Measurements from ENCODE around the gene ATP9A.
"Not testable (repeated sequence)": the region's sequence is repeated elsewhere in the genome, so short reads cannot be mapped to it uniquely, and the experiment has no call there.

Gene ATP9A

DNA sequence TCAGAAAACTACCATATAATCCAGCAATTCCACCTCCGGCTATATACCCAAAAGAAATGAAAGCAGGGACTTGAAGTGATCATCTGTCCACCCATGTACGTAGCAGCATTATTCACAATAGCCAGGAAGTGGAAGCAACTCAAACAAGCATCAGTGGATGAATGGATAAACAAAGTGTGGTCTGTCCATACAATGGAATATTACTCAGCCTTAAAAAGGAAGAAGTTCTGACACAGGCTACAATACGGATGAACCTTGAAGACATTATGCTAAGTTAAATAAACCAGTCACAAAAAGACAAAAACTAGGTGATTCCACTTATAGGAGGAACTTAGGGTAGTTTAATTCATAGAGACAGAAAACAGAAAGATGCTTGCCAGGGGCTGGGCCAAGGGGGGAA lies 76.5 kb downstream of the ATP9A start:
- no peak for DNase-seq

DNA sequence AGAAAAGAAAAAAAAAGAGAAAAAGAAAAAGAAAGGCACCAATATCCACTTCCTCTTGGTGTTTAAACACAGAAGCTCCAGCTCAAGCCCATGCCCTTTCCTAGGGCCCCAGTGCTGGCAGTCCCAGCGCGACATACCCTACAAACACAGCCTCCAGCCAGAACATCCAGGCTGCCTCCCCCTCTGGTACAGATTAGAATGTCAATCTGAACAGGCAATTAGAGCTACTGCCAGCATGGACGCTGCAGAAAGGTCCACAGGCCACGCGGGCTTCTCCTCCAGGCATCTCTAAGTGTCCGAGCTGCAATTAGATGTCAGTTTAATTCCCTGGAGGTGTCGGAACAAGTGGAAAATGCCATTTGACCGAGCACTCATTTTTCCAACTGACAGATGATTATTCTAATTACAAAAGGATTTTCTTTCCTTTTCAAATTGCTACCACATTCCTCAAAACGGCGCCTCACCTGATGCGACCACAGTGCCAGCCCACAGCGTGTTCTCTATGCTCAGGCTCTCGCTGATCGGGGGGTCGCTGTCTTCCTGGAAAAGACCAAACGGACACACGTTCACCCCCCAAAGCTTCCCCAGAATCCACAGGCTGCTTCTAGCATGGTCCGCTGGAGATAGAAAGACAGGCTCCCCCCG lies 79.5 kb downstream of the ATP9A start:
- DNase-seq: no peak

DNA sequence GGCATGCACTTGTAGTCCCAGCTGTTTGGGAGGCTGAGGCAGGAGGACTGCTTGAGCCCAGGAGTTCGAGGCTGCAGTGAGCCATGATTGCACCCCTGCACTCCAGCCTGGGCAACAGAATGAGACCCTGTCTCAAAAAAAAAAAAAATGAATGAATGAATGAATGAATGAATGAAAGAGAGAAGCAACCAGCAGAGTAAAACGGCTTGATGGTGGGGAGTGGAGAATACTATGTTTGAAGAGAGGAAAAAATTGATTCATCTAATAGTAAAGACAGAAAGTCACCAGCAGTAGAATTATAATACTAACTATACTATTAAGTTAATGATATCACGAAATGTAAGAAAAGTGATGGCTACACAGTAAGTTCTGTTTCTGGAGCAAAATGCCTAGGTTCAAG lies 80.6 kb downstream of the ATP9A start:
- DNase-seq: no peak

DNA sequence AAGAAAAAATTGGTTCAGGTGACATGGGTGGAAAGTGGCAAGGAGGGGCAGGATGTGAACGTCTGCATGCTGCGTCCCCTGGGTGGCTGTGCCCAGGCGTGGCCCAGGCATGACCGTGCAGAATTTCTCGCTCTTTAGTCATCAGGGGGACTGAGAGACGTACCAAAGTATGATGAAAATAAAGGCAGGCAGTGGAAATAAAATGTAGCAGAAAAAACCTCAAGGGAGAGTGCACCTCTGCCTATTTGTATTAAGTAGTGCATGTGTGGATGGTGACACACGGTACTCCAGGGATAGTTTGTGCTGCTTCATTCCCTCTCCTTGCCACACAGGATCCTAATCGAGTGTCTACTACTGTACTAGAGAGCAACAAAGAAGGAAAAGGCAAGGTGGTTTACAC lies 81.1 kb downstream of the ATP9A start:
- DNase-seq: peak; percentile 79

DNA sequence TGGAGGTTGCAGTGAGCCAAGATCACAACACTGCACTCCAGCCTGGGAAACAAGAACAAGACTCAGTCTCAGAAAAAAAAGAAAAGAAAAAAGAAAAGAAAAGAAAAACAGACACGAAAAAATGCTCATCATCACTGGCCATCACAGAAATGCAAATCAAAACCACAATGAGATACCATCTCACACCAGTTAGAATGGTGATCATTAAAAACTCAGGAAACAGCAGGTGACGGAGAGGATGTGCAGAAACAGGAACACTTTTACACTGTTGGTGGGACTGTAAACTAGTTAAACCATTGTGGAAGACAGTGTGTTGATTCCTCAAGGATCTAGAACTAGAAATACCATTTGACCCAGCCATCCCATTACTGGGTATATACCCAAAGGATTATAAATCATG lies 82.7 kb downstream of the ATP9A start:
- not testable (repeated sequence) for DNase-seq

DNA sequence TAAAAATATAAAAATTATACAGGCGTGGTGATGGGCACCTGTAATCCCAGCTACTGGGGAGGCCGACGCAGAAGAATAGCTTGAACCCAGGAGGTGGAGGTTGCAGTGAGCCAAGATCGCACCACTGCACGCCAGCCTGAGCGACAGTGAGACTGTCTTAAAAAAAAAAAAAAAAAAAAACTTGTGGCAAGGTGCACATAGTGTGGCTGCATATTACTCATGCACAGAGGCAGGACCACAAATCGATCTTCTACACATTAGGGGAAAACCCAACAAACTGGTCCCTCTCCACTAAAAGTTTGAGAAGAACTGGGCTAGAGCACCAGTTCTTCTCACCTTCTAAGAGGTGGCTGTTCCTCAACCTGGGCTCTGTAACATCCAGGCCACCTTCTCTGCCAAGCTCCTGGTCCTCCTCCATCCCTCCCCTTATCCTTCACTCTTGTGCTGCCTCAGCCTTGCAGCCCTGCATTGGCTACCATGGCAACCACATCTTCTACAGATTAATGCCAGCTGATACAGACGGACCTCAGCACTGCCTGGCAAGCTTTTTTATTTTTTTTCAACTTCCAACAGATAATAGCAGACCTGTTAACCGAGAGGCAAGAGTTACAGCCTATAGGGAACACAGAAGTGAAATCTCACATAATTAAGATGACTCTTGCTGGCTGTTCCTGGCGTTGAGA lies 88.0 kb downstream of the ATP9A start:
- DNase-seq: no peak

DNA sequence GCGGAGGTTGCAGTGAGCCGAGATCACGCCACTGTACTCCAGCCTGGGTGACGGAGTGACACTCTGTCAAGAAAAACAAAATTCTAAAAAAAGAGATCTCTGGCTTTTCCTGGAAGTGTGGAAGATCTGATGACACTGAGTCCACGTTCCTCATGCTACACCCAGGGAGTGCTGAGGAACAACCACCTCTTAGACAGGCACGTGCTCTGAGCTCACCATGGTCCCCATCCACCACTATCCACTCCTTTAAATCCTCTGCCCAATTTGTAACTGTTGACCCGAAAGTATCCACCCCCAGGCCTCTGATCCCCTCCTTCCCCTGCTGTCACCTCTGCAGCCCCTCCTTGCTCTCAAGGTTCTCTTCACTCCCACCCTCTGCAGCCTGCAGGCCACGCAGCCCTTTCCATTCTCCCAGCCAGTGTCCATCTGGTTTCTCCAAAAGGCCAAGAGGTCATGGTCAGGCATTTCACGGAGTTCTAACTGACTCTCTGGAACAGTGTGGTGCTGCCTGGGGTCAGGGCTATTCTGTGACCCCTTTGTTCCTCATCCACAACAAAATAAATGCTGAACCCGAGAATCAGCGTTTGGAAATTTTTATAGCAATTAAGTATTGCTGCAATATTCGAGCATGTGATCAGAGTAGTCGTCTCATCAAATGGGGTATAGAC lies 88.8 kb downstream of the ATP9A start:
- no peak for DNase-seq

DNA sequence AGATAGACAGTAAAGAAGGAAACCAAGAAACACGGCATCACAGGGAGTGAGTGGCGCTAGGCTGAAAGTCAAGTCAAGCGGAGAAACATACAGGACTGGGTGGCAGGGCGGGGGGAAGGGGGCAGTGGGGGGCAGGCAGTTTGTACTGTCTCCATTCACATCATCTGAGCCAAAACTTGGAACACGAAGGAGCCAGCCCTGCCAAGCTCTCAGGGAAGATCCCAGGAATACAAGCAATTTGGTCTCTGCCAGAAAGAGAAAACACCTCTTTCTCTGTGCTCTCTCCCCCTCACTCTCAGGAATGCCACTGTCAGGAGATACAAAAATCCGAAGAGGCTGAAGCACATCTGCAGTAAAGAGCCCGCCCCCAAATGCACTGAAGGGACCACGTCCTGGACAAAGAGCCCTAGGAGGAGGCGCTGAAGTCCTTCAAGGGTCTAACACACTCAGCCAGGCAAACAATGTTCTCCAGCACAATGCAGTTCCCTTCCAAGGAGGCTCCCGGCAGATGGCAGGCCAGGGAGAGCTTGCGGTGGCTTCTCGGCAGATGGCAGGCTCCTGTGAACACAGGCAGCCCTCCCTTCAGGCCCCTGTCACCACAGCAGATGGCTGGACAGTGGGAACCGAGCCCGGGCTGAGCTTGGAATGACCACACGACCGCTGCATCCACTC lies 90.0 kb downstream of the ATP9A start:
- DNase-seq: peak; percentile 25

DNA sequence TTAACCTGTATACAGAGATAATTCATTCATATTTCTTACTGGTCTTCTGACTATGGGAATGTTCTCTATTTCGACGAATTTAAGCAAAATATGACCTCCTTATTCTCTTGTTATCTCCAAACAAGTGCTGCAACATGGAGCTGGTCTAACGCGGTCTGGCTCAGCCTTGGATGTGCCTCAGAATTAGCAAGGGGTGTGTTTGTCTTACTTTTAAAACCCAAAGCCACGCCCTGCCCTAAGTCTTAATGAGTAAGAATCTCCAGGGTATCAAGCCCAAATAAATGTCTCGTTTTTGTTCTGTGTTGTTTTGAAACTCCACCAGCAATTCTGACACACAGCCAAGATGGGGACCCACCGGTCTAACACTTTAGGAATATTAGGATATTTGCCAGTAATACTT lies 99.2 kb downstream of the ATP9A start:
- DNase-seq: no peak

DNA sequence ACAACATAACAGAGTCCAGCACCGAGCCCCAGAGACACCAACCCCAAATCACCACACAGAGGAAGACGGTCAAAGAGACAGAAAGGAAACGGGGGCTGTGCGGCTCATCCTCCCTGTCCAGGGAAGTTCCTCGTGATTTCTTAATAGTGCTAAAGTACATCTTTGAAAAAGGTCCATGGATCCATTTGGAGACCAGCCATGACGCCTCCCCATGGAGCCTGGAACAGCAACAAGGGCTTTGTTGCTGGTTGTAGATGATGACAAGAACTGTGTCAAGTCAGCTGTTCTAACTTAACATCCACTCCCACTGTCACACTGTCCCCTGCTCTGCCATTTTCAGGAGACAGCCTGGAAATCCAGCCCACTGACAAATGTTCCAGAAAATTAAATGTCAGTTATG lies 99.7 kb downstream of the ATP9A start:
- DNase-seq: no peak

DNA sequence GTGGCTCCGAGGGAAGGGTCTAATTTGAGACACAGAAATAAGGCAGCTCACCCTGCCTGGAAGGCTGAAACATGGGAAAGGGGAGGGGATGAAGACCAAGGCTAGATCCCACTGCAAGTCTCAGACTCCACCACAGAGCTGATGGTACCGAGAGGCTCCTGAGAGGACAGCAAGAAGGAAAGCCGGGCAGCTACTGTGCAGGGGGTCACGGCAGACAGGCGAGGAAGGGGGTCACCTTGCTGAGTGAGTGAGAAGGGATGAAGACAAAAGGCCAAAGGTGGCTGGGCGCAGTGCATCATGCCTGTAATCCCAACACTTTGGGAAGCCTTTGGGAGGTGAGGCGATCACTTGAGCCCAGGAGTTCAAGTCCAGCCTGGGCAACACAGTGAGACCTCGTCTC lies 100.7 kb downstream of the ATP9A start:
- no peak for DNase-seq

DNA sequence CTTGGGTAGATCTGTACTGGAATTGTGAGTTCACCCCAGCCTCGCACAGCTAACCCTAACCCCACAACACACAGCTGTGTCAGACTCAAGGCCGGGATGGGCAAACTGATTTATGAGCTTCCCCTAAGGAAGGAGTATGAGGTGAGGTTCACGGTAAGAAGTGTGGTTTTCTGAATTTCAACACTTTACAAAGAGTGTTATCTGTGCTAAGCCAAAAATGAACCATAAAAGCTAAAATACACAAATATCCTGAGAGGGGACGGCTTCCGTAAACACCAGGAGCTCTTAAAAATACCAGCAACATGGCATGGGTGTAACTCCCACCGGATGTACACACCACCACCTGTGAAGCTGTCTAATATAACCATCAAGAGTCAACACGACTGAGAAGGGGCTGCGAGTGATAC lies 101.2 kb downstream of the ATP9A start:
- DNase-seq: no peak

DNA sequence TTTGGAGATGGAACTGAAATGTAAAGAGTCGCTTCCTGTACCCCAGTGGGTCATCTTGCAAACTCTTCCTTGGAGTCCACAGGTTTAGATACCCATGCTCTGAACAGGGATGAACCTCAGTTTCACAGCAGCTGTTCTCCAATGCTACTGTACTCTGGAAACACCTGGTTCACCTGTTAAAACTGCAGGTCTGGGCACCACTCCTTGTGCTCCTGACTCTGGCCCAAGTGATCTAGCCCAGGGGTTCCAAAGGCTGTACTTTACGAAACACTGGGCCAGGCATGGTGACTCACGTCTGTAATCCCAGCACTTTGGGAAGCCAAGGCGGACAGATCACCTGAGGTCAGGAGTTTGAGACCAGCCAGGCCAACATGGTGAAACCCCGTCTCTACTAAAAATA lies 102.1 kb downstream of the ATP9A start:
- DNase-seq: no peak

DNA sequence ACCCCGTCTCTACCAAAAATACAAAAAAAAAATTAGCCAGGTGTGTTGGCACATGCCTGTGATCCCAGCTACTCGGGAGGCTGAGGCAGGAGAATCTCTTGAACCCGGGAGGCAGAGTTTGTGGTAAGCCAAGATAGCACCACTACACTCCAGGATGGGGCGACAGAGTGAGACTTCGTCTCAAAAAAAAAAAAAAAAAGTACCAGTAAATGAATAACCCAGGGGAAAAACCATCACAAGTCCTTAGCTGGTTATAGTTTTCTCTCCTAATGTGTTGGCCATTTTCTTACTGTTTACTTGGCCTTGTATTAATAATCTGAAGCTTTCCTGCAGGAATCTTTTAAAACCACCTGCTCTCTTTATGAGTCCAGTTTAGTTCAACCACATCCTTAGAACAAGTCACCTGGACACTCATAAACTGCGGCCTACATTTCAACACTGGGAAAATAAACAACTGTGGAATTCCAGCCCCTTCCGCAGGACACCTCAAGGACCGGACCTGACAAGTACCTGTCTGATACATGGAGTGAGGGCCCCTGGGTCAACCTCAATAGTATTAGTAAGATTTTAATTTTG lies 102.6 kb downstream of the ATP9A start:
- DNase-seq: no peak

DNA sequence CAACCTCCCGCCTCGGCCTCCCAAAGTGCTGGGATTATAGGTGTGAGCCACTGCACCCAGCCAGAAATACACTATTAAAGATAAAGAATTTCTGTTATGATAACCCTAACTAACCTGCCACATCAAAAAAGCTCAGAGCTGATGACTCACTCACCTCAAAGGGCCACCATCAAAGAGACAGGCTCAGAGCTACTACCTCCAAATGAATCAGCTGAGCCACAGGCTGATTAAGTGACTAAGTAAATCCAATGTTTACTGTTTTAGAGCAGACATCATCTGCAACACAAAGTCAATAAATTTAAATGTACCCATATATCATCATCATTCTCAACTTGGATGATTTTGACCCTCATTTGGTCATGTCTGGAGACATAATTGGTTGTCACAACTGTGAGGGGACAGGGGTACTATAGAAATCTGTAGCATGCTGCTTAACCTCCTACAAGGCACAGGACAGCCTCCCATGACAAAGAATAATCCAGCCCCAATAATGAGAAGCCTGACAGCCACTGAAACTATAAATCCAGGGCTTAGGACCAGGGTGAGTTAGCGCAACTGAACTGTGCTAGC lies 106.5 kb downstream of the ATP9A start:
- peak; percentile 71 for DNase-seq

DNA sequence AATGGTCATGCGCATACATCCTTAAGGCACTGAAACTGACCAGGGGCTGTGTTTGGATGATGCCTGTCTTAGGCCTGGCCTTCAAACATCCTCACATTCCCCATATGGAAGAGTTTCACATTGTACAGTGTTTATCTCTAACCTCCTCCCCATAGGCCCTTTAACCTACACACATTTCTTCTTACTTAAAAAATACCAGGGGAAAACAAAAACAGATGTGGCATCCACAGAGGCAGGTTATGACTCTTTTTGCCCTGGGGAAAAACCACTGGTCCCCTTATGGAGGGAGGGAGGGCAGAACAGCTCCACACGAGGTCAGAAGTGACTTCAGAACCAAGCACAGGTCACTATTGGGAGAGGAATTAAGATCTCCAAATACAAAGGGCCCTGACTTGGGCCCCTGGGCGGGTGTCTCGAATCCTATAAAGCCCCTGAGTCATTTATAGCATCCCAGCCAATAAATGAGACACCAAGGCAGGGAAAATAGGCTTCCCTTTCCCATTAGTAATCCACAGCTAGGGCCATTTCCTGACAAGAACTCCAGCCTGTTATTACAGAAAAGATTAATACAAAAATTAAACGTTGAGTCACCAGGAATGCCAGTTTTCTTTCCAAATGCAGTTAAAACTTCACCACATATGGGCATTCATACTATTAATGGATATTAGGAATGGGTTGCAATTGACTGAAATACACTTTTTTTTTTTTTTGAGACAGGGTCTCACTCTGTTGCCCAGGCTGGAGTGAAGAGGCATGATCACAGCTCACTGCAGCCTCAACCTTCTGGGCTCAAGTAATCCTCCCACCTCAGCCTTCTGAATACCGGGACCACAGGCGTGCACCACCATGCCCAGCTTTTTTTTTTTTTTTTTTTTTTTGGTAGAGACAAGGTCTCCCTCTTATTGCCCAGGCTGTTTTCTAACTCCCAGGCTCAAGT lies 107.2 kb downstream of the ATP9A start:
- peak; percentile 95 for DNase-seq

DNA sequence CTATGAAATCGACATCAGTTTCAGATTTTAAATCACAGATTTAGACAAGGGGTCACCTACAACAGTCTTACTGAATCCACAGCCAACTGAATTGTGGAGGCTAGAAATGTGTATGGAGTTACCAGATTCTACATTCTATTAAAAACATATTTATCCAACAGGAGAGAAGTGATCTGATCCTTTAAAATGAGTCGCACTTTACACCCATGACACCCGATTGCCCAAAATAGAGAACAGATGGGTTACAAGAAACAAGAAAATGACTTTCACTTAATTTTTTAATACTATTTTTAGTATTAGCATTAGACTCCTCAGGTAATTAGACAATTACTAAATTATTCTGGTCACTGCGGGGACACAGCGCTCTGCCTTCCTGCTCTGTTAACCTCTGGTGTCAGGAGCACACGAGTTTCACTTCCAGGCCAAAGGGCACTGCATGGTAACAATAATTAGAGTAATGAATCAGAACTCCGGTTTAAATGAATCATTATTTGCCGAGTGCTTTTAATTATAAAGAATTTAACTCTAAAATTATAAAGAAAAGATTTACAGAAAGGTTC lies 108.6 kb downstream of the ATP9A start:
- DNase-seq: peak; percentile 16

DNA sequence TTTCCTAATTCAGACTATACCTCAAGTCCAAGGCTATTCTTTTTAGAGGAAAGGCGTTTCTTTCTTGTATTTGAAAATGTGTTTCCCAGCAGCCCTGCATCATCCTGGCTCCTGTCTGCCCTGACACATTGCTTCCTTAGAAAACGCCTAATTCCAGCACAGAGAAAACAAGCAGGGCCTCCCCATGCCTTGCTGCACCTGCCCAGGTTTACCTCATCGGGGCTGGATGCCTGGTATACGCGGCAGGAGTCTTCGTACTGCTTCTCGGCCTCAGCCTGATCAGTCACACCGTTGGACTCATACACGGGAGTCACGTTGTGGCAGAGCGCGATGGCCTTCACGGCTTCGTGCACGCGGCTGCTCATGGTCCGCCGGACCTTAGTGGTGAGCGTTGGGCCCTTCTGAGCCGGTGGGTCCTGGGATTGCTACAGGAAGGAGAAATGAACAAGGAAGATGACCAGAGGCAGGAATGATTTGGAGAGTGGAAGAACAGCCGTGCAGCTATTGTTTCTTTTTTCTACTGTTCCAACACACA lies 111.4 kb downstream of the ATP9A start:
- DNase-seq: no peak

DNA sequence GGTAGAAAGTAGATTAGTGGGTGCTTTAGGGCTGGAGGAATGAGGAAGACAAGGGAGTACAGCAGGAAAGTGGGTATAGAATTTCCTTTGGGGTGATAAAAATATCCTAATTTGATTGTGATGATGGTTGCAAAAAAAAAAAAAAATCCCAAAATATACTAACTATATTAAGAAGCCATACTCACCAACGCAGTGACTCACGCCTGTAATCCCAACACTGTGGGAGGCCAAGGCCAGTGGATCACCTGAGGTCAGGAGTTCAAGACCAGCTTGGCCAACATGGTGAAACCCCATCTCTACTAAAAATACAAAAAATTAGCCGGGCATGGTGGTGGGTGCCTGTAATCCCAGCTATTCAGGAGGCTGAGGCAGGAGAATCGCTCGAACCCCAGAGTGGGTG lies 112.1 kb downstream of the ATP9A start:
- DNase-seq: not testable (repeated sequence)

DNA sequence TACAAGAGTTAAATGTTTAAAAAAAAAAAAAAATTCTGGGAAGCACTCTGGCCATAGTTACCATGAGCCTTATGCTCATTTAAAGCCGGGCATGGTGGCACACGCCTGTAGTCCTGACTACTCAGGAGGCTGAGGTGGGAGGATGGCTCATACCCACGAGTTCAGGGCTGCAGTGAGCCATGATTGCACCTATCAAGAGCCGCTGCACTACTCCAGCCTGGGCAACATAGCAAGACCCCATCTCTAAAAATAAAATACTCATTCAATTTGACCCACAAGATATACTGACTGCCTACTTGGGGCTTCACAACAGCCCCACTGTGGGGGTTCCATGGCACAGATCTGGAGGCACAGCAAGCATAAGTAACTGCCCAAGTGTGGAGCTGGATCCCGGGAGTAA lies 113.7 kb downstream of the ATP9A start:
- no peak for DNase-seq

DNA sequence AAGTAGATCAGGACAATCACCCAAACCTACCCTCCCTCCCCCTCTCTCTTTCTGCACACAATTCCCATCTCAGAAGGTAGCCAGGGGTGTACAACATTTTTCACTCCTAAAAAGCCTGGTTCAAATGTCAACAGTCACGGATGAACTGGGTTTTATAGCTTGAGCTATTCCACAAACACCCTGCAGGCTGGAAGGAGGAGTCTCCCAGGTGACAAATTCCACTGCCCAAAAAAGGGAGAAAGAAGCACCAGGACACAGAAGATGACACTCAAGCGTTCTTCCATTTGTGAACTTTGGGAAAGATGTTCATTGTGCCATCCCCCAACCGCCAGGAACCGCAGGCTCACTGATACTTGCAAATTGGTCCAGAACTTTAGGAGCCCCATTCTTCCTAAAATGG lies 114.1 kb downstream of the ATP9A start:
- DNase-seq: no peak

Data from fibroblast of upper back skin (primary cell).